GM21367 (cell line): ENCODE data around the gene FLT3LG.
A peak's percentile ranks its signal among the peaks of the same experiment; 100 is the strongest.
"Not testable (repeated sequence)": the region's sequence is repeated elsewhere in the genome, so short reads cannot be mapped to it uniquely, and the experiment has no call there.

Experiments
- ATAC-seq: cut with Tn5 transposase; IDR thresholded peaks from one replicate; pipeline ENCODE4 v1.9.1; 2021; ENCODE audit not compliant: unreplicated experiment

The FLT3LG gene

GRCh38 chr19:49440439-49441209 is 33.4 kb upstream of the FLT3LG start:
- ATAC-seq, result no peak

- ATAC-seq, result no peak
Observed at GRCh38 chr19:49441210-49441959, 32.6 kb upstream of the FLT3LG start, which contains the start of gene SLC17A7. TSS of gene SLC17A7 (minus strand) at chr19:49441527. CDS start at chr19:49441379, 148 bp downstream.

- ATAC-seq, result no peak
Observed at GRCh38 chr19:49441960-49442350, 32.1 kb upstream of the FLT3LG start.

- ATAC-seq, result no peak
Observed at GRCh38 chr19:49442354-49442753, 31.7 kb upstream of the FLT3LG start.

GRCh38 chr19:49442771-49443365 is 31.1 kb upstream of the FLT3LG start:
- peak; percentile 14 for ATAC-seq

- ATAC-seq, result peak; percentile 52
Observed at GRCh38 chr19:49443366-49444099, 30.5 kb upstream of the FLT3LG start.

- ATAC-seq, result not testable (repeated sequence)
Observed at GRCh38 chr19:49444100-49444700, 29.8 kb upstream of the FLT3LG start.

- no peak for ATAC-seq
Observed at GRCh38 chr19:49445997-49446396, 28.0 kb upstream of the FLT3LG start.

- ATAC-seq, result no peak
Observed at GRCh38 chr19:49447485-49448431, 26.3 kb upstream of the FLT3LG start.

- ATAC-seq, result no peak
Observed at GRCh38 chr19:49448432-49448786, 25.6 kb upstream of the FLT3LG start.

- no peak for ATAC-seq
Observed at GRCh38 chr19:49450405-49450804, 23.6 kb upstream of the FLT3LG start.

GRCh38 chr19:49451430-49452181 is 22.4 kb upstream of the FLT3LG start, which contains the start of gene PIH1D1:
TSS of gene PIH1D1 (minus strand) at chr19:49451814. CDS start at chr19:49451574, 240 bp downstream.
- peak; percentile 46 for ATAC-seq

- peak; percentile 79 for ATAC-seq
Observed at GRCh38 chr19:49453013-49453756, 20.8 kb upstream of the FLT3LG start, which contains the start of gene ALDH16A1. TSS of gene ALDH16A1 (plus strand) at chr19:49453225. CDS start at chr19:49453332, 107 bp downstream.

- no peak for ATAC-seq
Observed at GRCh38 chr19:49453757-49454240, 20.2 kb upstream of the FLT3LG start.

GRCh38 chr19:49455773-49456172 is 18.2 kb upstream of the FLT3LG start:
- no peak for ATAC-seq

- ATAC-seq, result no peak
Observed at GRCh38 chr19:49456326-49456725, 17.7 kb upstream of the FLT3LG start.

GRCh38 chr19:49458567-49458903 is 15.5 kb upstream of the FLT3LG start:
- no peak for ATAC-seq

- no peak for ATAC-seq
Observed at GRCh38 chr19:49459388-49459787, 14.6 kb upstream of the FLT3LG start.
